ENCODE measurements around the gene C2CD2. TPM values are rescaled to one million over a fixed set of nuclear protein-coding genes. Genes with fewer than 3 reads are reported as not detected.

Gene C2CD2
- total and polyA plus RNA-seq, 2 of the 8 experiments (the other 6 are each of a cell fraction or from before 2014, with no cell fraction given), result 10.4 to 13.0 TPM

DNA sequence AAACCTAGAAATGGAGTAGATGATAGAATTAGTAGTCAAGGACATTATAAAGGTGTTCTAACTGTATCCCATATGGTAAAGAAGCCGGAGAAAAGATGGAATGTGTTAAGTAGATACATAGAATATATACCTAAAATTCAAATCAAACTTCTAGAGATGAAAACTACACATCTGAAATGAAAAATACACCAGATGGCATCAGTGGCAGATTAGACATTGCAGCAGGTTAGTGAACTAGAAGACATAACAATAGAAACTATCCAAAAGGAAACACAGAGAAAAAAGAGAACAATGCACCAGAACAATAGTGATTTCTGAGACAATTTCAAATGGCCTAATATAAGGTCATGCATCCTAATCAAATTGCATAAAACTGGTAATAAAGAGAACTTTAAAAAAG, 29.4 kb upstream of the C2CD2 start:
- no peak overlapping the region for H2BK12ac ChIP-seq (ENCODE audit: low read depth, low read length)
- H3K23me2 ChIP-seq (ENCODE audit: low read depth, low read length), result no peaks in the 10 kb centered on the region
- H3K23ac ChIP-seq (ENCODE audit: insufficient read length), result no peak overlapping the region
- no peak overlapping the region for H2AFZ ChIP-seq (ENCODE audit: low read length)
- H2BK15ac ChIP-seq (ENCODE audit: low read length), result no peak overlapping the region
- WGBS, 2 experiments (ENCODE audit: extremely low coverage in 1 of 2, insufficient coverage in 1 of 2, insufficient read length in 1 of 2, insufficient replicate concordance in 2 of 2, low coverage in 1 of 2, low lambda C conversion rate in 2 of 2, missing lambda C conversion rate in 1 of 2), result 83% methylated on average over 1 of the region's 1 CpG; no CpG with 5 or more reads in 1 of the 2 experiments
- no peak overlapping the region for H4K5ac ChIP-seq (ENCODE audit: insufficient read length, low read depth, low read length)
- H3K14ac ChIP-seq (ENCODE audit: insufficient read length), result no peak overlapping the region
- H3K18ac ChIP-seq (ENCODE audit: extremely low read depth, low read length), result no peak overlapping the region
- no peak for TF ChIP-seq RBBP5 (IDR thresholded peaks at IDR 0.05; ENCODE audit: borderline replicate concordance, low read depth, low read length)
- TF ChIP-seq TCF12 (IDR thresholded peaks at IDR 0.05; ENCODE audit: low read depth, low read length), result no peak
- no peaks in the 10 kb centered on the region for H3K27me3 ChIP-seq (replicated peaks in 1 of 4; ENCODE audit: control insufficient read depth in 3 of 4, extremely low read depth in 1 of 4, insufficient read depth in 3 of 4, low read length in 3 of 4)
- no peak overlapping the region for H2AK5ac ChIP-seq (ENCODE audit: low read depth, low read length)
- ChIA-PET CTCF (ENCODE audit: partially characterized antibody) (interaction anchor here (0.6 to 2.5 kb wide), 3 partner anchors 10 to 437 kb away, joined by 3 to 6 read pairs (median 4); no protein-coding TSS in a partner anchor), POLR2A (ENCODE audit: partially characterized antibody) (no interaction called here)
- FAIRE-seq (no peak), DNase-seq (ENCODE audit: low read depth in 1 of 2, low spot score in 2 of 2) (no peak)
- H2BK20ac ChIP-seq (ENCODE audit: low read length), result no peak overlapping the region
- H3K36me3 ChIP-seq (ENCODE audit: control insufficient read depth in 2 of 4, insufficient read depth in 4 of 4, low read length in 3 of 4), result no peaks in the 10 kb centered on the region
- no peaks in the 10 kb centered on the region for H4K20me1 ChIP-seq (replicated peaks in 1 of 2; ENCODE audit: control insufficient read depth in 1 of 2, insufficient read depth in 2 of 2, low read length in 2 of 2)
- no peak overlapping the region for H4K8ac ChIP-seq (ENCODE audit: extremely low read depth, insufficient read depth, low read length)
- no peaks in the 10 kb centered on the region for H3K79me1 ChIP-seq (ENCODE audit: low read depth, low read length)
- no peak overlapping the region for H3K9ac ChIP-seq (replicated peaks in 1 of 4; ENCODE audit: extremely low read depth in 1 of 4, low read depth in 3 of 4, low read length in 3 of 4)
- no peaks in the 10 kb centered on the region for H3K79me2 ChIP-seq (ENCODE audit: control insufficient read depth in 1 of 2, insufficient read depth in 2 of 2, low read length in 2 of 2)
- no peaks in the 10 kb centered on the region for H3K4me1 ChIP-seq (replicated peaks in 1 of 4; ENCODE audit: control insufficient read depth in 3 of 4, insufficient read depth in 4 of 4, low read length in 3 of 4)
- no peak overlapping the region for H3K4ac ChIP-seq (replicated peaks; ENCODE audit: insufficient read length, low read depth, low read length)
- H2BK5ac ChIP-seq (ENCODE audit: low read depth, low read length), result no peak overlapping the region
- no peak overlapping the region for H3K4me3 ChIP-seq (ENCODE audit: extremely low read depth in 1 of 4, insufficient read depth in 2 of 4, low read depth in 3 of 4, low read length in 4 of 4)
- no peak overlapping the region for H3K27ac ChIP-seq (ENCODE audit: low read depth, low read length)
- H3K4me2 ChIP-seq (ENCODE audit: insufficient read depth in 1 of 2, low read depth in 2 of 2, low read length in 2 of 2), result no peak overlapping the region
- peaks cover 0 to 7% of the 10 kb centered on the region in 2 experiments; a peak in 2 of 4 replicates for H3K9me3 ChIP-seq (ENCODE audit: insufficient read depth in 2 of 2, low read depth in 1 of 2, low read length in 1 of 2)
- no peak overlapping the region for H2BK120ac ChIP-seq (replicated peaks; ENCODE audit: low read depth, low read length)
- no peak overlapping the region for H3K56ac ChIP-seq (replicated peaks; ENCODE audit: insufficient read length, low read depth, low read length)
- H4K91ac ChIP-seq (replicated peaks; ENCODE audit: insufficient read length, low read length), result no peak overlapping the region
